Measurements from ENCODE around the gene RPL7A.
A peak's percentile ranks its signal among the peaks of the same experiment; 100 is the strongest.
"Not testable (repeated sequence)": the region's sequence is repeated elsewhere in the genome, so short reads cannot be mapped to it uniquely, and the experiment has no call there.

Gene RPL7A

DNA sequence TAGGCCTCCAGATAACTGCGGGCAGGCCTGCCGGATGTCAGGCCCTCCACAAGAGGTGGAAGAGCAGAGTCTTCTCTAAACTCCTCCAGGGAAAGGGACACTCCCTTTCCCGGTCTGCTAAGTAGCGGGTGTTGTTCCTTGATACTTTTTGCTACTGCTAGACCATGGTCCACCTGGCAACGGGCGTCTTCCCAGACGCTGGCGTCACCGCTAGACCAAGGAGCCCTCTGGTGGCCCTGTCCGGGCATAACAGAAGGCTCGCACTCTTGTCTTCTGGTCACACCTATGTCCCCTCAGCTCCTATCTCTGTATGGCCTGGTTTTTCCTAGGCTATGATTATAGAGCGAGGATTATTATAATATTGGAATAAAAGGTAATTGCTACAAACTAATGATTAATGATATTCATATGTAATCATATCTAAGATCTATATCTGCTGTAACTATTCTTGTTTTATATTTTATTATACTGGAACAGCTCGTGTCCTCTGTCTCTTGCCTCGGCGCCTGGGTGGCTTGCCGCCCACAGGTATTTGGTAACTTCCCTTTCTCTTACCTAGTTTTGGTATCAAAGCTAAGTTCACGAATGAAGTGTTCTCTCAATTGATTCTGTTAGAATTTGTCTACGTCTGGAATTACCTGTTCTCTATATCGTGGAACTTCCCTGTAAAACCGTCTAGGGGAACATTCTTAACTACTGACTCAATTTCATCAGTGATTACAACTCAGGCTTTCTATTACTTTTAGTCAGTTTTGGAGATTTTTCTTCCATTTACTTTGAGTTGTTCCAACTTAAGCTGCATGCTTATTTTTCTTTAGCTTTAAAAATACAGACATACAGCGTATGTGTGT lies 18.5 kb upstream of the RPL7A start:
- not testable (repeated sequence) for DNase-seq

DNA sequence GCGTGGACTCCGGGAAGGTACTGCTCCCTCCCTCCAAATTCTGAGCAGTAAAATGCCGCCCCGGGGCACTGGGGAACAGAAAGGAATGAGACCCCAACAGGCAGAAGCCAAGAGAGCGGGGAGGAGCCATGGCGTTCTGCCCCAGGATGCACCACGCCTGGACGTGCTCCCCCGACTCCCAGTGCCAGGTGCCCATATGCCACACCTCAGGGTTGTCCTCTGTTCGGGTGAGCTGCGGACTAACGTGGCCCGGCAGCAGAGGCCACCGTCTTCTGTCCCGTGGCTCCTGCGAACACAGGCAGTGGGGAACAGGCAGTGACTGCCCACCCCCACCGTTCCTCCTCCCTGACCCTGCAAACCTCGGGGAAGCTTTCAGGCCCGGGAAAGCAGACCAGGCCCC lies 16.8 kb upstream of the RPL7A start:
- DNase-seq: no peak

DNA sequence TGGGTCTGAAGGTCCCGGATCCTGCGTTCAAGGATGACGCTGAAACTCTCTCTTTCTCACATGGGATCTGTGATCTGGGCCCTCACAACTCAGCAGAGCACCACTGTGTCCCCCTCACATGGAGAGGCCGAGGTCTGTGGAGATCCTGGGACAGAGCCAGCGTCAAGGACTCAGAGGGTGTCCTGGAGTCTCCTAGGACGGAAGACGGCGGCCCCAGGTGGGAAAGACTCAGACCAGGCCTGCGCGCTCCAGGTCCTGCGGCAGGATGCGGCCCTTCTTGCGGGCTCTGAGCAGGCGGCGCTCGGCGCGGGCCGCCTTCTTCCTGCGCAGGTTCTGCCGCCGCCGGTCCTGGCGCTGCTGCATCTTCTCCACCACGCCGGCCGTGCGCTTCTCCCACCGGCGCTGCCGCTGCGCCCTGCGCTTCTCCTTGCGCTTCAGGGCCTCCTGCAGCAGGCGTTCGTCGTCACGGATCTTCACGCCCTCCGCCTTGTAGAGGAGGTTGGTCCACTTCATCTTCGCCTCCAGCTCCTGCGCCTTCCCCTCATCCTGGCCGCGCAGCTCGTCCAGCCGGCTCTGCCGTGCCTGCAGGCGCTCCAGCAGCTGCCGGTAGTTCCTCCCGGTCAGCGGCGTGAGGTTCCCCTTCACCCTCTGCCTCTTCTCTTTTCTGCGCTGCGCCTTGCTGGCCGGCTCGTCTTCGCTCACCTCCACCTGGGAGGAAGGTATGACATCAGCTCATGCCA lies 16.2 kb upstream of the RPL7A start:
- DNase-seq: no peak

DNA sequence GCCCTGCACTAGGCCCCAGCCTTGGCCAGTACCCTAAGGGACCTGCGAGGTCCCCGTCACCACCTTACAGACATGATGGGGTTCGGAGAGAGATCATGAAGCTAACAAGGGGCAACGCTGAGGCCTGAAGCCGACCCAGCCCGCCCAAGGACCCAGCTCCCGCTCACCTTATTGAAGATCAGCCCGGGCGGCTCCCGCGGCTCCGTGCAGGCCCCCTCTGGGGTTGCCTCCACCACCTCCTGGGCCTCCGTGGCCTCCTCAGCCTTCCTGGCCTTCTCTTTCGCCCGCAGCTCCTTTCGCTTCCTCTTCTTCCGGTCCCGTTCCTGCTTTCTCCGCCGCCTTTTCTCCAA lies 15.7 kb upstream of the RPL7A start:
- no peak for DNase-seq

DNA sequence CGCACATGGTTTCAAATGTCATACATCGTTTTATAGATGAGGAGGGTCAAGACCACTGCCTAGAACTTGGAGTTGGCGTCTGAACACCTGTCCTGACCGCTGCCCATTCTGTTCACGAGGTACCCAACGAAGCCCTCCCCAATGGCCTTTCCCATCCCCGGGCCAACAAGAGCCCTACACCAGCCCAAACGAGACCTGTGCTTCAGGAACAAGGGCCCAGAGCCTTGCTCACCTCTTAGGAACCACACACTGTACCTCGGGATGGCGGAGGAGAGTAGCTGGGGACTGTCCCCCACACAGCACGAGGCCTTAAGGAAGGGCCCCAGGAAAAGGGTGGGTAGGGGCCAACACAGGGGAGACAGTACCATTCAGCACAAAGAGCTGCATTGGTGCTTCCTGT lies 15.0 kb upstream of the RPL7A start:
- DNase-seq: no peak

DNA sequence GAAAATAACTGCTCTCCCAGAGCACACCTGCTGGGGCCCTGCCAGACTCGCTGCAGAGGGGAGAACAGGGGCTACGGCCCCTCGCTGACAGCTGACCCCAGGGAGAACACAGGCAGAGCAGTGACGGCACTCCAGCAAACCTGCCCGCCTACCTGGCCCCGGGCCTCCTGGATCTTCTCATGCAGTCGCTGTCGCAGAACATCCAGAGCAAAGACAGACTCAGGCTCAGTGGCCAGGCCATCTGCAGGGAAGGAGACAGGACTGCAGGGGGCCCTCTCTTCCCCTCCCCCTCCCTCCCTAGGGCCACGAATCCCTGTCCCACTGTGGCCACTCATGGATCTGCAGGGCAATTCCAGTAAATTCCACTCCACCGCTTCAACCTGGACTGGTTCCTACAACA lies 14.5 kb upstream of the RPL7A start:
- DNase-seq: no peak

DNA sequence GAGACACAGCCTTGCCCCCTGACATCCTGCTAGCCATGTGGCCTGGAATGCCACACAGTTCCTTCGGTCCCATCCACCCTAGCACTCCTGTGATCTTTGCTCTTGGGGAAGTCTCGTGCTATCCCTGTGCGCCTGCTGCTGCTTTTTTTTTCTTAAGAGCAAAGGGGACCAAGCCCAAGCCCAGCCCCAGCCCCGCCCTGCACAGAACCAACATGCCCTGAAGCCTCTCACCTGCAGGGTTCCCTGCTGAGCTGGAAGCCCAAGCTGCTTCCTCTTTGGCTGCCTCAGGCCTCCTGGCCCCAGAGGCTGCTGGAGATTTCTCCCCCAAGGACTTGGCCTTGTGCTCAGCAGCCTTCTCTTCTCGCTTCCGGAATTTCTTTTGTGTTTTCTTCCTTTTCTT lies 13.9 kb upstream of the RPL7A start:
- no peak for DNase-seq

DNA sequence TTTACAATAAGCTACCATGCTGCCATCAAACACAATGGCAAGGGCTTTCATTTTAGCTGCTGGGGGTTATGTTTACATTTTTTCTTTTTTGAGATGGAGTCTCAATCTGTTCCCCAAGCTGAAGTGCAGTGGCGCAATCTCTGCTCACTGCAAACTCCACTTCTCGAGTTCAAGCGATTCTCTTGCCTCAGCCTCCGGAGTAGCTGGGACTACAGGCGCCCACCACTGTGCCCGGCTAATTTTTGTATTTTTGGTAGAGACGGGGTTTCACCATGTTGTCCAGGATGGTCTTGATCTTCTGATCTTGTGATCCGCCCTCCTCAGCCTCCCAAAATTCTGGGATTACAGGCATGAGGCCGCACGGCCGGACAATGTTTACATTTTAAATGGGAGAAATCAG lies 13.1 kb upstream of the RPL7A start:
- not testable (repeated sequence) for DNase-seq

DNA sequence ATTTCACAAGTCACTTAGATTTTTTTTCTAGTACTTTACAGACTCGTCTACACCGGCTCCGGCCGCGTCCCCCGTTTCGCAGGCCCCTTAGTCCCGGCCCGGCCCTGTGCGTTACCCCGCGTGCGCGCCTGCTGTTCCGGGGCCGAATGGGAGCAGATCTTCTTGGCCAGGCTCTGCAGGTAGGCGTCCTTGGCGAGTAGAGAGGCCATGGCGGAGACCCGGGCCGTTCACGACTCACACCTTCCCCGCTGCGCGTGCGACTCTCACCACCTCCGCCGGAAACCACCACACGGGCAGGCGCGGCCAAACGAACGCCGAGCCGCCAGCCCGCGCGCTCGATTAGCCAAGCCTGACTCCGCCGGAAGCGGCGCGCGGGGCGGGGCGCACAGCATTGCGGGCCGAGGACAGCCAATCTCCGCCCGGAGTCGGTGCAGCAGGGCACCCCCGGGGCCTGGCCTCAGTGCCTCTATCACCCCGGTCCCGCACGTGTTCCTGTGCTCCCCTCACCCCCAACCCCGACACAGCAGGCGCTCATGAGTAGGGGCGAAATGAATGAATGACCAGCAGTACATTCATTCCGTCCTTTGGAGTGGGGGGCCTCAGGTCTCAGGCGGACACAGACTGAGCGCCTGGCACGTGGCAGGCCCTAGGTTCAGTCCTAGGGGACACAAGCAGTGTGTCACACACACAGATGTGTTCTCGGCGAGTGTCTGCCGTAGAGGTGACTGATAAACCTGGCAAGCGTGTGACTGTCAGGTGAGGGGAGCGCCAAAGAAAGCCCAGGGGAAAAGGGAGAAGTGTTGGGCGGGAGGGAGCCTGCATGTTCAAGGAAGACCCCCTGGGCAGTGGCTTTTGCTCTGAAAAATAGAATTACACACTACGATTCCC lies 11.8 kb upstream of the RPL7A start, which contains the start of gene SURF6:
SURF6 (minus strand) TSS at position 265 of the 888 bp plus-strand sequence; CDS start at position 209, 56 bp downstream.
- DNase-seq: peak; percentile 85 to 93 (median 92)

DNA sequence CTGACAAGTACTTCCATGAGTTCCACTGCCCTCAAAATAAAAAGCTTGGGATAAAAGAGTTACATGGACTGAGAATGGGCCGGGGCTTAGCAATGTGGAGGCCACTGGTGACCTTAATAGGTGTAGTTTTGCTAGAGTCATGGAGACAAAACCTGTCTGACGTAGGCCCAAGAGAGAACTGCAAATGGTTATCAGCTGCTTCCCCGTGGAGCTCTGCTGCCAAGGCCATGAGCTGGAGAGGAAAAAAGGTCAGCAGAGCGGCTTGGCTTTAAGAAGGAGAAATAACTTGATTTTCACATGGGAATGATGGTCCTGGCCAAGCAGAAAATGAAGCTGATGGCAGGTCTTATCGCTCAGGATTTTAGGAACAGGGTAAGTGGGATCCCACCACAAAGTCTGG lies 8.4 kb upstream of the RPL7A start:
- no peak for DNase-seq

DNA sequence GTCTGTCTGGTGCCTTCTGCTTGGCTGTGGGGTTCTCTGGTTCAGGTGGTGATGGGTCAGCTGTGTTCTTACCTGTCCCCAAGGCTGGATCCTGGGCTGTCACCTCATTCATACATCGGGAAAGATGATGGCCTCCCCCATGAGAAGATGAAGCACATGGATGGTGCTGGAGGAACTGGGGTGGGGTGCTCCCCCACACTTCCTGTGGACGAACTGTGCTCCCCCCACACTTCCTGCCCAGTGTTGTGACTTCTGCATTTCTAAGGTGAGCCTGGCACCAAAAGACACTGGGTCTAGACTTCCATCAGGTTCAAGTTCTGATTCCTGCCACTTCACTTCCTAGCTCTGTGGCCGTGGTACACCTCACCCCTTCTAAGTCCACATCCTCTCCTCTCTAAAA lies 7.8 kb upstream of the RPL7A start:
- no peak for DNase-seq

DNA sequence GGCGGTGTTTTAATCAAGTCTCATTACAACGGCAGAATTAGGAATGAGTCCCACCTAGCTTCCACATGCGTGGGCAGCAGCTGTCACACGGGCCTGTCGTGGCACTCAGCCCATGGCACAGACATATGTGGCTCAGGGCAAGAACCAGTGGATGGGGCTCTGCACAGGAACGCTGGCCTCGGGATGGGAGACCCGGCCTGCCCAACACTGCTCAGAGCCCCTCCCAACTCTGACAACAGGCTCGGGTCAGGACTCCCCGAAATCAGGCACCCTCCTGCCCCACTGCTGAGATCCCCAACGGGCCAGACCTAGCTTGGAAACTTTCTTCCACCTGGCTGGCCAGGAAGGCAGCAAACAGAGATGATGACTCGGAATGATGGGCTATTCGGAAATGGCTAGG lies 7.1 kb upstream of the RPL7A start:
- no peak for DNase-seq

DNA sequence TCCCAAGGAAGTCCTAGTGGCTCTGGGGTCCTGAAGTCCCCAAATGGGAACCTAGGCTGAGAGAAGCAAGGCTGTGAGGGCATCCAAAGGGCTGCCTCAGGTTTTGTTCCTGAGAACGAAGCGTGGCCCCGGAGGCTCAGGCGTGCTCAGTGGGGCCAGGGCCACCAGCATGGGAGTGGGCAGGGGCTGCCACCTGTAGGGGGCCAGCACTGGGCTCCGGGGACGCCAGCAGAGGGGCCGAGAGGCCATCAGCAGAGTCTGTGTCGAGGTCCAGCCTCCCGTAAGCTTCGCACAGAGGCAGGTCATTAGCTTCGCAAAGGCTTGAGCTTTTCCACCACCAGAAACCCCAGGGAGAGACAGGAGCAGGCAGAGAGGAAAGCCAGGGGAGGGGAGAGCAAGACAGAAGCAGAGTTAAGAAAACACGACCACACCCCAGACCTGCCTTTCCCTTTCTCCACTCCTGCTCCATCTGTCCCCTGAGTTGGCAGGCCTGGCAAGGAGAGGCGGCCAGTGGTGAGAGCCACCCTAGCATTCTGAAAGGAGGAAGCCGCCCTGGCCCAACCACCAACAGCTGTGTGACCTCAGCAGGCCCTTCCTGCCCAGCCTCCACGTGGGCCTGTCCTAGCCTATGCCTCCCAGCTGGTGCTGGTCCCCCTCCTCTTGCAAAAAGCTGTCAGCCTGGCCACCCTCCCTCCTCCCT lies 6.5 kb upstream of the RPL7A start:
- no peak for DNase-seq

DNA sequence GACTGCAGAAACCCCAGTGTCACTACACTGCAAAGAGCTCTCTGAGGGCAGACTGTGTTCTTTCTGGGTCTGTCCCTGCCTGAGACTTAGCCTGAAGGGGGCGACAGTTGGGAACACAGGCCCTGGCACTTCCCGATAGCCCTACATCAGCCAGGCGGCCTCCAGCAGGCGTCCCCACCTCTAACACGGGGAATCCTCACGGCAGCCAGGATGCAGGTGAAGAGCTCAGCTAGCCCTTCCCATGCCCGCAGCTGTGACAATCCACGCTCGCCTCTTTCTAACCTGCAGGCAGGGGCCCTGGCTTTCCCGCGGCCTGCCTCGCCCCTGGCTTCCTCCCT lies 6.0 kb upstream of the RPL7A start:
- no peak for DNase-seq

DNA sequence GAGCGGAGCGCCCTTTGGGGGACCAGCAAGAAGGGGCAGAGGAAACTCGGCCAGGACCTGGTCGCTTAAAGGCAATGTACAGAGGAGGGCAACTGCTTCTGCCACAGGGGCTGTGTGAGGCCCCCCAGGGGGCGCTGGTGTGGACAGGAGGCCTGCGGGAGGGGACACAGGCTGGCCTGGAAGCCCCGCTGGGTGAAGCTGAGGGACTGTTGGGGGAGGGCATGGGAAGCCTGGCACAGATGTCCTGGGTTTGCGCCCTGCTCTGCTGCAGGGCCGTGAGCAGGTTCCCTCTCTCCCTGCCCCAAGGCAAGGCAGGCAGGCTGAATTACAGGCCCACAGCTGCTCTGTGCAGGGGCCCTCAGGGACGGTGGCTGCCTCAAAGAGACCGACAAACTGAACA lies 5.4 kb upstream of the RPL7A start:
- DNase-seq: no peak

DNA sequence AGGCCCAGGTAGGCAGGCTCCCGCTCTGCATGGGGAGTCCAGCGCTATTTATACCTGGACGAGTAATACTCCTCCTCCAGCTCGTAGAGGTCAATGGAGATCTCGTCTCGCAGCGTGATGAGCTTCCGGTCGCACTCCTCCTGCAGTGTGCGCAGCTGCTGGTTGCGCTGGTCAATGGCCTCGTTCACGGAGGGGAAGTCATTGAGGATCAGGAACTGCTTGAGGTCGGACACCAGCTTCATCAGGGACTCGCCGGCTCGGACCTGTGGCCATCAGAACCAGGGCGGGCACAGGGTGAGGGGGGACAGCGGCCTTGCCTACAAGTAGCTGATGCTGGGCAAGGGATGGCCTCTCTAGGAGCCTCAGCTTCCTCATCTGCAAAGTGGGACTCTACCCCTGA lies 3.9 kb upstream of the RPL7A start:
- no peak for DNase-seq

DNA sequence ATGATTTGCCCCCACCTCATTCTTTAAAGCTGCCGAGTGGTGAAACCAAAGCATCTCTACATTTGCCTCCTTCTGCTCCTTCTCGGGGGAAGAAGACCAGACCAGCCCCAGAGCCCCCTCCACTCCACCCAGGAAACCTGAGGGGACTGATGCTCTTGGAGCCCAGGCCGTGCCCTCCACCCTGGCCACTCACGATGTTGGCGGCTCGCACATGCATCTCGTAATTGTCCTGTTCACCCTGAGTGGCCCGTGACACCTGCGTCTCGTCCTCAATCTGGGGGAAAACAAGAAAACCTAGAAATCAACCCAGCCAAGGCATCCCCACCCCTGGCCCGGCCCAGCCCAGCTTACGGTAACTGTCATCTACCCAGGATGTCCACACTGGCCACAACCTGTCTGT lies 3.0 kb upstream of the RPL7A start:
- DNase-seq: no peak

DNA sequence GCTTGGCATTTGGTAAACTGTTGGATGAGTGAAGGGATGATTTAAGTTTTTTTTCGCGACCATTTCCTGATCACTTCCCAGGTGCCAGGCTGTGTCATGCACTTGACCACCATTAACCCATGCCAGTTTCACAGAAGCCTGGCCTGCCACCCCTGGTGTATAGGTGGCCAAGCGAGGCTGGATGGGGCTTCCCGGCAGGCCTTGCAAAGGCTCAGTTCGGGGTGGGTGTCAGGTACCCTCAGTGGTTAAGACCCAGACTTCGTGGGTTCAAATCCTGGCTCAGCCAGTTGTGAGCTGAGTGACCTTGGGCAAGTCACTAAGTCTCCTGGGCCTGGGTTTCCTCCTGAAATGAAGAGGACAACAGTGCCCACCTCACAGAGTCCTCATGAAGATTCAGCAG lies 2.4 kb upstream of the RPL7A start:
- no peak for DNase-seq

DNA sequence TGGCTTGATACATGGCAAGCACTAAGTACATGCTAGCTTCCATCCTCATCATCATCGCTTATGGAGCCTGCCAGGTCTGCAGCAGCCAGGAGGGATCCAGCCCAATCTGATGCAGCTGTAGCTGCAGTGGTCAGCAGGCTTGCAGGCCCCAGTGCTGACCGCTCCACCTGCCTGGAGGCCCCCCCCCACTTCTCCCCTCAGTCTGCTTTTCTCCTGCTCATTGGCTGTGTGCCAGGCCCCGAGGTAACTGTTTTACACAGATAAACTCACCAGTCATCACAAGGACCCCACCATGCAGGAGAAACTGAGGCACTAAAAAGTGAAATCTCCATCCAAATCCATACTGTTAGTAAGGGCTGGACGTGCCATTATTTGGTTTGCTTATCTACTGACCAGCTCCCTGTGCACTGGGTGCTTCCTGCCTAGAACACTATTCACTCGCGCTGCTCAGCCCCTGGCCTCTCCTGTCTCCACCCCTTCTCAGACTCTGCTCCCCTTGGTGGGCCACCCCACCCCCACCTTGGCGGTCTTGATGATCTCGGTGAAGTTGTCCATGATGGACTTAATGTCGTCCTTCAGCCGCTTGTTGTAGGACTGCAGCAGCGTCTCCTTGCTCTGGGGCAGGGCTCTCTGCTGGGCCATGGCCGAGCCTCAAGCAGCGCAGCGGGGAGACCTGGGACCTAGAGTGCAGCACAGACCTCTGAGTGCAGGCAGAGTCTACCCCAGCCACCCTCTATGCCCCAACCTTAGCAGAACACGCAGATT lies 1.8 kb upstream of the RPL7A start:
- DNase-seq: no peak

DNA sequence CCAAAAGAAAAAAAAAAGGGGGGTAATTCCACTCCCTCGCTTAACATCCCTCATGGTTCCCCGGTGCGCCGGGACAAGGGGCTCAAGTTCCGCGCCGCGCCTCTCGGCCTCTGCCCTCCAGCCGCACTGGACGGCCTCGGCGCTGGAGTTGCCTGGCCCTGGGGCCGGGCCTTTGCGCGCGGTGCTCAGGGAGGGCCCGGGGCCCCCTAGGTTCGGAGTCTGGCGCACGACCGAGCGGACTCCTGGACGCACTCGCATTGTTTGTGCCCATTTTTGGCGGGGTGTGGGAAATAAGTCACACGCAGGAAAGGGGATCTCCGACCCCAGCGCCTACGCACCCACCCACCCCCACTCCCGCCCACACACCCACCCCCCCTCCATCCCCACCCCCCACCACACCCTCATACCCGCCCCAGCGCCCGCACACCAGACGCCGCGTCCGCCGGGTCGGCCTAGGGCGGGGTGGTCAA lies 468 bp upstream of the RPL7A start:
- peak in 4 of 5 donors; percentile 37 to 45 (median 40) for DNase-seq

DNA sequence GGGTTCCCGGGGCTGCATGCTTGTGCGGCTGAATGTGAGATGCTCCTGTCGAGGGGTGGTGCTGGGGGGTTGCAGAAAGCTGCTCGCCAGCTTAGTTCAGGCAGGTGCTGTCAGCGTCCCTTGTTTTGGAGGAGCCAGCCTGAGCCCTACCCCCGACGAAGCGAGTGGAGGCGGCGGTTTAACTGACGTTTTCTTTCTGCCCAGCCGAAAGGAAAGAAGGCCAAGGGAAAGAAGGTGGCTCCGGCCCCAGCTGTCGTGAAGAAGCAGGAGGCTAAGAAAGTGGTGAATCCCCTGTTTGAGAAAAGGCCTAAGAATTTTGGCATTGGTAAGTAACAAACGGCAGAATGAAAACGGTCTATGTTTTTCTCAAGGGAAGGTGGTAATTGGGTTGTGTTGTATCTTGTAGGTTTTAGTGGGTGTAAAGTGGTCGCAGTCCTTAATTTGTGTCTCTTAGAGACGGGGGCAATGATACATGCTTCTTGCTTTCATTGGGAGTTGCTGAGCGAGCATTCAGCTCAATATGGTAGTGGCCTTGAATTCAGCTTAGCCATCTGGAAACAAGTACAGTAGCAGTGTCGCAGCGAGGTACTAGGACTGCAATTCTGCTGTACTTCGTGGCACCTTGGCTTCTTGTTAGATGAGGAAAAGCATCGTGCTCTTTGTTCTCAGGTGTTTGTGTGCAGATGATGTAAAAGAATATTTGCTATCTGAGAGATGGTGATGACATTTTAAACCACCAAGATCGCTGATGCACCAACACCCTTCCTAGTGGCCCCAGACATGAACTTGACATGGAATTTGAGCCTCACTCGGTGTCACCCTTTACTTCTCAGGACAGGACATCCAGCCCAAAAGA lies 928 bp downstream of the RPL7A start:
- DNase-seq: no peak
